Activated T-helper 17 cell treated with anti-CD3 and anti-CD28 coated beads, Interleukin-2, amount 50 U/mL, for 72 hours (primary cell): ENCODE data around the gene OPRM1. TPM values are rescaled to one million over a fixed set of nuclear protein-coding genes. Genes with fewer than 3 reads are reported as not detected.
"Not testable (repeated sequence)": the region's sequence is repeated elsewhere in the genome, so short reads cannot be mapped to it uniquely, and the experiment has no call there.

Experiments used
- ATAC-seq: fragments of 150-1000 bp; cut with Tn5 transposase; replicated peaks from 2 replicates; pipeline ENCODE4 v1.10.0; 2021; ENCODE audit warnings: mild to moderate bottlenecking, moderate library complexity
- H3K27ac Mint-ChIP-seq: one replicate; pipeline ENCODE4 v1.8.0; 2022; ENCODE audit warnings: mixed read lengths
- H3K27me3 Mint-ChIP-seq: one replicate; pipeline ENCODE4 v1.8.0; 2022; ENCODE audit warnings: mixed read lengths
- H3K36me3 Mint-ChIP-seq: one replicate; pipeline ENCODE4 v1.8.0; 2022; ENCODE audit warnings: low read depth, mild to moderate bottlenecking, mixed read lengths
- H3K4me1 Mint-ChIP-seq: one replicate; pipeline ENCODE4 v1.8.0; 2022; ENCODE audit warnings: mixed read lengths
- H3K4me3 Mint-ChIP-seq: one replicate; pipeline ENCODE4 v1.8.0; 2022; ENCODE audit warnings: mild to moderate bottlenecking, mixed read lengths
- H3K9me3 Mint-ChIP-seq: one replicate; pipeline ENCODE4 v1.8.0; 2022; ENCODE audit warnings: mixed read lengths
- total RNA-seq, 2 donors: library from RNA; stranded (reverse); gene quantifications; one replicate each; pipeline ENCODE4 v1.2.3, GENCODE V29; 2022

Gene OPRM1
- total RNA-seq, 2 donors from 2014 or later = not detected

- Mint-ChIP-seq H3K27ac (no peak overlapping the region), H3K4me3 (no peak overlapping the region), H3K36me3 (no peaks in the 10 kb centered on the region), H3K9me3 (peaks cover 5% of the 10 kb centered on the region), H3K27me3 (peaks cover 5% of the 10 kb centered on the region), H3K4me1 (no peaks in the 10 kb centered on the region)
- no peak for ATAC-seq
Measured at GRCh38 chr6:154058963-154059680, 20.1 kb downstream of the OPRM1 start.

- Mint-ChIP-seq H3K4me3 (no peak overlapping the region), H3K9me3 (peaks cover 5% of the 10 kb centered on the region), H3K27me3 (peaks cover 5% of the 10 kb centered on the region), H3K4me1 (no peaks in the 10 kb centered on the region), H3K27ac (no peak overlapping the region), H3K36me3 (no peaks in the 10 kb centered on the region)
- no peak for ATAC-seq
Measured at GRCh38 chr6:154060076-154060475, 21.0 kb downstream of the OPRM1 start.

- H3K4me1 Mint-ChIP-seq = no peaks in the 10 kb centered on the region
- H3K9me3 Mint-ChIP-seq = peaks cover 5% of the 10 kb centered on the region
- H3K27ac Mint-ChIP-seq = no peak overlapping the region
- H3K36me3 Mint-ChIP-seq = no peaks in the 10 kb centered on the region
- no peak overlapping the region for H3K4me3 Mint-ChIP-seq
- H3K27me3 Mint-ChIP-seq = peaks cover 40% of the 10 kb centered on the region
- no peak for ATAC-seq
Measured at GRCh38 chr6:154070041-154070440, 31.0 kb downstream of the OPRM1 start.

- Mint-ChIP-seq H3K9me3 (peaks cover 5% of the 10 kb centered on the region), H3K27ac (no peak overlapping the region), H3K4me3 (no peak overlapping the region), H3K27me3 (peaks cover 41% of the 10 kb centered on the region), H3K4me1 (no peaks in the 10 kb centered on the region), H3K36me3 (no peaks in the 10 kb centered on the region)
- ATAC-seq = no peak
Measured at GRCh38 chr6:154070657-154071056, 31.6 kb downstream of the OPRM1 start.

GRCh38 chr6:154071236-154071635 lies 32.2 kb downstream of the OPRM1 start:
- no peaks in the 10 kb centered on the region for H3K4me1 Mint-ChIP-seq
- H3K27ac Mint-ChIP-seq = no peak overlapping the region
- no peaks in the 10 kb centered on the region for H3K36me3 Mint-ChIP-seq
- H3K9me3 Mint-ChIP-seq = peaks cover 5% of the 10 kb centered on the region
- no peak for ATAC-seq
- peaks cover 39% of the 10 kb centered on the region for H3K27me3 Mint-ChIP-seq
- no peak overlapping the region for H3K4me3 Mint-ChIP-seq

GRCh38 chr6:154071711-154072110 lies 32.7 kb downstream of the OPRM1 start:
- Mint-ChIP-seq H3K9me3 (peaks cover 5% of the 10 kb centered on the region), H3K27me3 (peaks cover 41% of the 10 kb centered on the region), H3K27ac (no peak overlapping the region), H3K36me3 (no peaks in the 10 kb centered on the region), H3K4me3 (no peak overlapping the region), H3K4me1 (no peaks in the 10 kb centered on the region)
- no peak for ATAC-seq

GRCh38 chr6:154078596-154078995 lies 39.6 kb downstream of the OPRM1 start:
- not testable (repeated sequence) for H3K9me3 Mint-ChIP-seq, H3K4me3 Mint-ChIP-seq, ATAC-seq, H3K4me1 Mint-ChIP-seq, H3K36me3 Mint-ChIP-seq, H3K27ac Mint-ChIP-seq
- H3K27me3 Mint-ChIP-seq = peaks cover 23% of the 10 kb centered on the region

- H3K27me3 Mint-ChIP-seq = peaks cover 18% of the 10 kb centered on the region
- H3K4me1 Mint-ChIP-seq = no peaks in the 10 kb centered on the region
- no peak for ATAC-seq
- H3K4me3 Mint-ChIP-seq = no peak overlapping the region
- no peak overlapping the region for H3K27ac Mint-ChIP-seq
- H3K36me3 Mint-ChIP-seq = no peaks in the 10 kb centered on the region
- H3K9me3 Mint-ChIP-seq = peaks cover 3% of the 10 kb centered on the region
Measured at GRCh38 chr6:154080461-154081189, 41.6 kb downstream of the OPRM1 start.

- peaks cover 2% of the 10 kb centered on the region for H3K27me3 Mint-ChIP-seq
- H3K9me3 Mint-ChIP-seq = peaks cover 3% of the 10 kb centered on the region
- no peak overlapping the region for H3K4me3 Mint-ChIP-seq
- H3K36me3 Mint-ChIP-seq = no peaks in the 10 kb centered on the region
- H3K4me1 Mint-ChIP-seq = no peaks in the 10 kb centered on the region
- H3K27ac Mint-ChIP-seq = no peak overlapping the region
- no peak for ATAC-seq
Measured at GRCh38 chr6:154086510-154086909, 47.5 kb downstream of the OPRM1 start.

- H3K4me1 Mint-ChIP-seq = no peaks in the 10 kb centered on the region
- no peaks in the 10 kb centered on the region for H3K36me3 Mint-ChIP-seq
- H3K4me3 Mint-ChIP-seq = no peak overlapping the region
- peaks cover 18% of the 10 kb centered on the region for H3K27me3 Mint-ChIP-seq
- no peaks in the 10 kb centered on the region for H3K9me3 Mint-ChIP-seq
- ATAC-seq = no peak
- no peak overlapping the region for H3K27ac Mint-ChIP-seq
Measured at GRCh38 chr6:154092326-154092962, 53.4 kb downstream of the OPRM1 start.

- H3K36me3 Mint-ChIP-seq = no peaks in the 10 kb centered on the region
- H3K4me3 Mint-ChIP-seq = no peak overlapping the region
- no peak for ATAC-seq
- no peaks in the 10 kb centered on the region for H3K9me3 Mint-ChIP-seq
- no peak overlapping the region for H3K27ac Mint-ChIP-seq
- H3K27me3 Mint-ChIP-seq = peaks cover 20% of the 10 kb centered on the region
- H3K4me1 Mint-ChIP-seq = no peaks in the 10 kb centered on the region
Measured at GRCh38 chr6:154093231-154094044, 54.4 kb downstream of the OPRM1 start.

GRCh38 chr6:154095571-154095970 lies 56.5 kb downstream of the OPRM1 start:
- Mint-ChIP-seq H3K4me1 (no peaks in the 10 kb centered on the region), H3K36me3 (no peaks in the 10 kb centered on the region), H3K9me3 (no peaks in the 10 kb centered on the region), H3K4me3 (no peak overlapping the region), H3K27me3 (peaks cover 17% of the 10 kb centered on the region), H3K27ac (no peak overlapping the region)
- no peak for ATAC-seq

- Mint-ChIP-seq H3K27ac (no peak overlapping the region), H3K27me3 (peaks cover 19% of the 10 kb centered on the region), H3K36me3 (no peaks in the 10 kb centered on the region), H3K4me1 (no peaks in the 10 kb centered on the region), H3K9me3 (no peaks in the 10 kb centered on the region), H3K4me3 (no peak overlapping the region)
- no peak for ATAC-seq
Measured at GRCh38 chr6:154096316-154096715, 57.3 kb downstream of the OPRM1 start.

- no peak for ATAC-seq
- Mint-ChIP-seq H3K4me3 (no peak overlapping the region), H3K4me1 (no peaks in the 10 kb centered on the region), H3K27me3 (peaks cover 22% of the 10 kb centered on the region), H3K9me3 (no peaks in the 10 kb centered on the region), H3K27ac (no peak overlapping the region), H3K36me3 (no peaks in the 10 kb centered on the region)
Measured at GRCh38 chr6:154096834-154097233, 57.8 kb downstream of the OPRM1 start.
